Transverse colon (tissue), 4 donors: ENCODE results near the gene C17orf100. TPM values are rescaled to one million over a fixed set of nuclear protein-coding genes. Genes with fewer than 3 reads are reported as not detected.
"Not testable (repeated sequence)": the region's sequence is repeated elsewhere in the genome, so short reads cannot be mapped to it uniquely, and the experiment has no call there.

Experiments
- DNase-seq: peaks from one replicate; pipeline ENCODE4 v3.0.0-alpha.2; 2019
- H3K27ac ChIP-seq, 4 donors: fragments of 200-600 bp; sonication (generic); 2 replicates each; pipeline ENCODE4 v1.5.1; 2016 to 2018; ENCODE audit warnings: inconsistent platforms in 4 of 4
- H3K27me3 ChIP-seq: fragments of 200-600 bp; sonication (generic); 2 replicates; pipeline ENCODE4 v1.5.1; 2017; ENCODE audit warnings: inconsistent platforms
- H3K36me3 ChIP-seq, 4 donors: fragments of 200-600 bp; sonication (generic); 2 replicates each; pipeline ENCODE4 v1.5.1; 2017 to 2019; ENCODE audit warnings: inconsistent platforms in 4 of 4
- H3K4me1 ChIP-seq, 4 donors: fragments of 200-600 bp; sonication (generic); 2 replicates each; pipeline ENCODE4 v1.5.1; 2017 to 2020; ENCODE audit warnings: inconsistent platforms in 4 of 4
- H3K4me3 ChIP-seq, 4 donors: fragments of 200-600 bp; sonication (generic); 1 replicate in 1 of 4; 2 replicates in 3 of 4; pipeline versions ENCODE4 v1.5.1 to v1.6.1; 2017 to 2019; ENCODE audit warnings: inconsistent platforms in 4 of 4
- H3K9me3 ChIP-seq, 2 donors: fragments of 200-600 bp; sonication (generic); 2 replicates each; pipeline ENCODE4 v1.5.1; 2017 to 2019; ENCODE audit warnings: inconsistent platforms in 2 of 2
- CTCF ChIP-seq, 5 experiments: fragments of 200-600 bp in 3 of 5; fragments of 450-650 bp in 2 of 5; sonication (generic) in 3 of 5; IDR thresholded peaks; 1 replicate in 2 of 5; 2 replicates in 3 of 5; pipeline ENCODE4 v1.5.1; 2016 to 2017; ENCODE audit warnings: antibody characterized with exemption in 5 of 5, inconsistent platforms in 3 of 5, mild to moderate bottlenecking in 2 of 5, moderate library complexity in 1 of 5
- EP300 ChIP-seq: sonication (generic); formaldehyde crosslinking; IDR thresholded peaks from one replicate; pipeline ENCODE4 v1.6.1; 2017; ENCODE audit warnings: antibody characterized with exemption, low read depth
- POLR2A ChIP-seq: fragments of 450-650 bp; IDR thresholded peaks from one replicate; pipeline ENCODE4 v1.6.1; 2016; ENCODE audit warnings: antibody characterized with exemption, mild to moderate bottlenecking, moderate library complexity
- POLR2AphosphoS5 ChIP-seq, 3 donors: sonication (generic); formaldehyde crosslinking; IDR thresholded peaks; one replicate each; pipeline ENCODE4 v1.6.1; 2016; ENCODE audit warnings: antibody characterized with exemption in 3 of 3
- WGBS, 2 donors: methylation state at CpG; one replicate each; pipeline ENCODE4 v1.1.5; 2018; ENCODE audit warnings: low coverage in 1 of 2; 5-methylcytosine and 5-hydroxymethylcytosine counted together
- in situ Hi-C, 4 donors: fragments of 200-750 bp; cut with MboI; loops; one replicate each; pipeline versions ENCODE4 v1.15.0 to v1.15.1; 2017; ENCODE audit warnings: low sequenced_read_pairs in 3 of 4, low pct_ligation_motif_present in 1 of 4, low pct_unique_long_range_greater_than_20kb in 1 of 4
- intact Hi-C: fragments of 100-400 bp; cut with DNase I; formaldehyde crosslinking; loops from one replicate; pipeline ENCODE4 v1.15.1; 2023; ENCODE audit warnings: low total_unique reads
- total RNA-seq, 4 donors: library from RNA; depleted of rRNA; stranded (reverse); fragments of >200 nt; gene quantifications; one replicate each; pipeline ENCODE4 v1.1.0, GENCODE V29; 2016

C17orf100 gene
- total RNA-seq, 4 donors from 2014 or later = 1.4 to 1.7 TPM; not detected in 2

- no peaks in the 10 kb centered on the region for H3K9me3 ChIP-seq
- H3K36me3 ChIP-seq = no peaks in the 10 kb centered on the region
- WGBS, 2 donors = 60 to 79% methylated on average over 1 to 11 of the region's 11 CpGs
- in situ Hi-C loops (loop anchor here in 1 of 4 donors (25.0 kb wide), 1 partner anchor 97 kb away; the partner anchor contains the start of gene FBXO39), intact Hi-C loops (no loop called here)
- H3K27me3 ChIP-seq = peaks cover 7% of the 10 kb centered on the region
- H3K4me1 ChIP-seq = no peaks in the 10 kb centered on the region
- no peak overlapping the region for H3K4me3 ChIP-seq
- no peak for DNase-seq
- H3K27ac ChIP-seq = no peak overlapping the region
- TF ChIP-seq CTCF (IDR thresholded peaks at IDR 0.05) = no peak
- no peak for TF ChIP-seq POLR2A
- no peak for TF ChIP-seq EP300
- no peak for TF ChIP-seq POLR2AphosphoS5 (IDR thresholded peaks at IDR 0.05)
Measured at GRCh38 chr17:6690641-6691040, 39.1 kb downstream of the C17orf100 start.

GRCh38 chr17:6691546-6691945, 40.0 kb downstream of the C17orf100 start:
- in situ Hi-C loops = loop anchor here in 1 of 4 donors (25.0 kb wide), 1 partner anchor 96 kb away; the partner anchor contains the start of gene FBXO39
- Histone ChIP-seq H3K4me3 (no peak overlapping the region), H3K4me1 (no peaks in the 10 kb centered on the region), H3K9me3 (no peaks in the 10 kb centered on the region), H3K27me3 (peaks cover 3% of the 10 kb centered on the region), H3K27ac (no peak overlapping the region), H3K36me3 (no peaks in the 10 kb centered on the region)
- no peak for TF ChIP-seq EP300
- intact Hi-C loops = no loop called here
- WGBS, 2 donors = 67 to 71% methylated on average over 2 to 3 of the region's 3 CpGs
- DNase-seq = no peak

- in situ Hi-C loops = loop anchor here in 1 of 4 donors (25.0 kb wide), 1 partner anchor 95 kb away; the partner anchor contains the start of gene FBXO39
- H3K36me3 ChIP-seq, H3K4me1 ChIP-seq, H3K4me3 ChIP-seq, H3K27ac ChIP-seq, H3K9me3 ChIP-seq, H3K27me3 ChIP-seq, intact Hi-C loops, DNase-seq: not testable (repeated sequence)
- WGBS, 2 donors = 66 to 70% methylated on average over 4 to 6 of the region's 6 CpGs
Measured at GRCh38 chr17:6691958-6692357, 40.4 kb downstream of the C17orf100 start.

GRCh38 chr17:6695051-6695450, 43.5 kb downstream of the C17orf100 start:
- intact Hi-C loops = no loop called here
- no peaks in the 10 kb centered on the region for H3K9me3 ChIP-seq
- no peaks in the 10 kb centered on the region for H3K4me1 ChIP-seq
- no peaks in the 10 kb centered on the region for H3K36me3 ChIP-seq
- no peak for DNase-seq
- H3K27me3 ChIP-seq = no peaks in the 10 kb centered on the region
- 74% methylated on average over 2 of the region's 2 CpGs; no CpG with 5 or more reads in 1 of the 2 donors for WGBS, 2 donors
- H3K4me3 ChIP-seq = no peak overlapping the region
- TF ChIP-seq POLR2AphosphoS5 (IDR thresholded peaks at IDR 0.05) (no peak), POLR2A (no peak), EP300 (no peak), CTCF (IDR thresholded peaks at IDR 0.05) (no peak)
- in situ Hi-C loops = loop anchor here in 1 of 4 donors (25.0 kb wide), 1 partner anchor 92 kb away; the partner anchor contains the start of gene FBXO39
- H3K27ac ChIP-seq = no peak overlapping the region

- Histone ChIP-seq H3K4me3 (no peak overlapping the region), H3K9me3 (no peaks in the 10 kb centered on the region), H3K27ac (no peak overlapping the region), H3K27me3 (no peaks in the 10 kb centered on the region), H3K36me3 (no peaks in the 10 kb centered on the region), H3K4me1 (no peaks in the 10 kb centered on the region)
- no peak for DNase-seq
- in situ Hi-C loops (loop anchor here in 1 of 4 donors (25.0 kb wide), 1 partner anchor 92 kb away; the partner anchor contains the start of gene FBXO39), intact Hi-C loops (no loop called here)
- 88% methylated on average over 13 of the region's 13 CpGs; no CpG with 5 or more reads in 1 of the 2 donors for WGBS, 2 donors
- TF ChIP-seq CTCF (IDR thresholded peaks at IDR 0.05) (no peak), EP300 (no peak), POLR2AphosphoS5 (IDR thresholded peaks at IDR 0.05) (no peak), POLR2A (no peak)
Measured at GRCh38 chr17:6695565-6695964, 44.0 kb downstream of the C17orf100 start.
